Endodermal cell (in vitro differentiated cells): ENCODE measurements around the gene GEMIN7. TPM values are rescaled to one million over a fixed set of nuclear protein-coding genes. Genes with fewer than 3 reads are reported as not detected.
"Not testable (repeated sequence)": the region's sequence is repeated elsewhere in the genome, so short reads cannot be mapped to it uniquely, and the experiment has no call there.

ENCODE experiments used
- DNase-seq: peaks from one replicate; pipeline ENCODE4 v3.0.0-alpha.2; 2017
- H3K27ac ChIP-seq: 2 replicates; pipeline ENCODE4 v1.5.1; 2013; ENCODE audit warnings: mild to moderate bottlenecking, low read depth, low read length, moderate library complexity
- H3K27me3 ChIP-seq: 2 replicates; pipeline ENCODE4 v1.6.1; 2013; ENCODE audit warnings: mild to moderate bottlenecking, low read length, moderate library complexity; ENCODE audit not compliant: insufficient read depth, control insufficient read depth, poor library complexity, severe bottlenecking
- H3K36me3 ChIP-seq: 2 replicates; pipeline ENCODE4 v1.7.0; 2013; ENCODE audit warnings: mild to moderate bottlenecking, low read length, moderate library complexity; ENCODE audit not compliant: control insufficient read depth, insufficient read depth
- H3K4me1 ChIP-seq: one replicate; pipeline ENCODE4 v1.7.0; 2013; ENCODE audit warnings: low read length; ENCODE audit not compliant: control insufficient read depth, insufficient read depth
- H3K4me3 ChIP-seq: 2 replicates; pipeline ENCODE4 v1.5.1; 2013; ENCODE audit warnings: mild to moderate bottlenecking, low read length, moderate library complexity
- H3K9ac ChIP-seq: 2 replicates; pipeline ENCODE4 v1.6.1; 2013; ENCODE audit warnings: mild to moderate bottlenecking, low read length, moderate library complexity; ENCODE audit not compliant: poor library complexity, severe bottlenecking; ENCODE audit errors: extremely low read depth
- H3K9me3 ChIP-seq: 2 replicates; pipeline ENCODE4 v1.6.1; 2013; ENCODE audit warnings: mild to moderate bottlenecking, low read length, moderate library complexity; ENCODE audit not compliant: control insufficient read depth
- H3K27ac Mint-ChIP-seq: 2 replicates; pipeline ENCODE4 v1.8.0; 2020; ENCODE audit warnings: mixed read lengths
- H3K27me3 Mint-ChIP-seq: 2 replicates; pipeline ENCODE4 v1.8.0; 2021; ENCODE audit warnings: mild to moderate bottlenecking, mixed read lengths; ENCODE audit not compliant: insufficient read depth
- H3K36me3 Mint-ChIP-seq: 2 replicates; pipeline ENCODE4 v1.8.0; 2020; ENCODE audit warnings: low read depth, mixed read lengths
- H3K4me1 Mint-ChIP-seq: 2 replicates; pipeline ENCODE4 v1.8.0; 2020; ENCODE audit warnings: mixed read lengths
- H3K4me3 Mint-ChIP-seq: 2 replicates; pipeline ENCODE4 v1.8.0; 2020; ENCODE audit warnings: mild to moderate bottlenecking, moderate library complexity, mixed read lengths
- H3K9me3 Mint-ChIP-seq: 2 replicates; pipeline ENCODE4 v1.8.0; 2020; ENCODE audit warnings: mild to moderate bottlenecking, mixed read lengths
- CTCF ChIP-seq: fragments of 200-600 bp; sonication (generic); conservative IDR thresholded peaks from 2 replicates; pipeline ENCODE4 v1.5.0; 2021; ENCODE audit warnings: antibody characterized with exemption, mild to moderate bottlenecking
- WGBS, 2 experiments: methylation state at CpG; one replicate each; pipeline versions ENCODE4 v1.1.5 to v1.1.7; 2013; ENCODE audit warnings: missing lambda C conversion rate in 2 of 2, mixed read lengths in 1 of 2; ENCODE audit not compliant: insufficient coverage in 1 of 2, insufficient read length in 1 of 2; 5-methylcytosine and 5-hydroxymethylcytosine counted together
- total RNA-seq, 2 donors: library from RNA; stranded (reverse); fragmentation: NEBNext Ultra II Directional in 1 of 2; extraction: Animal tissue kit (Norgen Biotek cat#: 25700) in 1 of 2; gene quantifications; 2 replicates in 1 of 2; 3 replicates in 1 of 2; pipeline ENCODE4 v1.2.1, GENCODE V29; 2021

GEMIN7 gene
- total RNA-seq, 2 donors from 2014 or later: 56.3 to 56.6 TPM

- Histone ChIP-seq H3K27ac (peak overlapping the region; percentile 36), H3K9me3 (no peaks in the 10 kb centered on the region), H3K4me1 (peaks cover 10% of the 10 kb centered on the region), H3K4me3 (no peak overlapping the region), H3K9ac (no peak overlapping the region), H3K36me3 (peaks cover 2% of the 10 kb centered on the region), H3K27me3 (peaks cover 67% of the 10 kb centered on the region)
- TF ChIP-seq CTCF: peak; percentile 51
- Mint-ChIP-seq H3K4me3 (peak overlapping the region; percentile 38), H3K4me1 (peaks cover 34% of the 10 kb centered on the region), H3K36me3 (peaks cover 16% of the 10 kb centered on the region), H3K27ac (peak overlapping the region; percentile 21), H3K27me3 (peaks cover 57% of the 10 kb centered on the region), H3K9me3 (no peaks in the 10 kb centered on the region)
- DNase-seq: peak; percentile 60
- WGBS, 2 experiments: 60 to 70% methylated on average over 14 to 26 of the region's 26 CpGs
Observed at GRCh38 chr19:45103508-45104319, 24.7 kb downstream of the GEMIN7 start.

DNA sequence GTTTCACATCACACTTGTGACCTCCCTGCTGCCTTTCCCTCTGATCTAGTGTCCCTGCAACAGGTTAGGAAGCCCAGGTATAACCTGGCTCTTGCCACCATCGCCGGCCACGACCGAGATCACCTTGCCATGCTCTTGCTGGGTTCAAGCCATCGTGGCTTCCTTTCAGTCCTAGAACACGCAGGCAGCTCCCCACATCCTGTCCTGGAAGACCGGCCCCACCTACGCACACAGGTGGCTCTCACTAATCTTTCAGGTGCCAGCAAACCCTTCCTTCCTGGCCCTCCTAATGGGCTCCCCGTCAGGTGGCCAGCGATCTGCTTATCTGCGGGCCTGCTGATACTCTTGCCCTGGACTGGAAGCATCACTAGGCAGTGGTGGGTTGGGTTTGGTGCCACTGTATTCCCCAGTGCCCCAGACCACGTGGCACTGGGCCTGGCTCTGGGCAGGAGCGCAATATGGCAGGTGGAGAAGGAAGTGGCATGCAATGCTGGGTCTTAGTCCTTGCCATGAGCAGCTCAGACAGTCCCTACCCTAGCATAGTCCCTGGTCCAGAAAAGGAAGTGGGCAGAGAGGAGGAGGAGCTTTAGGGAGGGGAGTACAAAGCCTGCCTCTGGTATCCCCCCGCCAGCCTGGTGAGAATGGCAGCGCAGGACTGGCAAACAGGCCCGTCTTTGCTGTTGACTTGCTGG, 25.7 kb downstream of the GEMIN7 start:
- 91 to 97% methylated on average over 11 to 16 of the region's 16 CpGs for WGBS, 2 experiments
- Mint-ChIP-seq H3K27me3 (peaks cover 57% of the 10 kb centered on the region), H3K4me3 (no peak overlapping the region), H3K36me3 (peaks cover 18% of the 10 kb centered on the region), H3K9me3 (no peaks in the 10 kb centered on the region), H3K4me1 (peaks cover 26% of the 10 kb centered on the region), H3K27ac (peak overlapping the region; percentile 38)
- H3K9ac ChIP-seq: no peak overlapping the region
- TF ChIP-seq CTCF: no peak
- peaks cover 4% of the 10 kb centered on the region for H3K36me3 ChIP-seq
- H3K4me3 ChIP-seq: no peak overlapping the region
- H3K9me3 ChIP-seq: no peaks in the 10 kb centered on the region
- H3K27ac ChIP-seq: no peak overlapping the region
- peaks cover 59% of the 10 kb centered on the region for H3K27me3 ChIP-seq
- peaks cover 2% of the 10 kb centered on the region for H3K4me1 ChIP-seq
- DNase-seq: peak; percentile 38

DNA sequence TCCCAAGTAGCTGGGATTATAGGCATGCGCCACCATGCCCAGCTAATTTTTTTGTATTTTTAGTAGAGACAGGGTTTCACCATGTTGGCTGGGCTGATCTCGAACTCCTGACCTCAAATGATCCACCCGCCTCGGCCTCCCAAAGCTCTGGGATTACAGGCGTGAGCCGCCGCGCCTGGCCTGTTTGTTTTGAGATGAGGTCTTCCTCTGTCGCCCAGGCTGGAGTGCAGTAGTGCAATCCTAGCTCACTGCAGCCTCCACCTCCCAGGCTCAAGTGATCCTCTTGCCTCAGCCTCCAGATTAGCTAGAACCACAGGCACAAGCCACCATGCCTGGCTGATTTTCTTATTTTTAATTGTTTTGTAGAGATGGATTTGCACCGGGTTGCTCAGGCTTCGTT, 27.3 kb downstream of the GEMIN7 start:
- H3K36me3 ChIP-seq, H3K27ac ChIP-seq, H3K27ac Mint-ChIP-seq, H3K4me3 ChIP-seq, H3K4me3 Mint-ChIP-seq, H3K9me3 ChIP-seq, DNase-seq, H3K4me1 ChIP-seq, H3K9ac ChIP-seq, H3K9me3 Mint-ChIP-seq, H3K36me3 Mint-ChIP-seq: not testable (repeated sequence)
- peaks cover 43% of the 10 kb centered on the region for H3K27me3 ChIP-seq
- Mint-ChIP-seq H3K27me3 (peaks cover 45% of the 10 kb centered on the region), H3K4me1 (peaks cover 22% of the 10 kb centered on the region)
- 88 to 92% methylated on average over 7 to 11 of the region's 11 CpGs for WGBS, 2 experiments
